A673 (cell line): ENCODE results near the gene NKX1-1. TPM values are rescaled to one million over a fixed set of nuclear protein-coding genes. Genes with fewer than 3 reads are reported as not detected.

Source experiments
- BruUV-seq: library from RNA; stranded (reverse); fragments of 400-500 nt; replicated peaks from 2 replicates; lab custom pipeline; 2021; lab: Mats Ljungman, UMichigan
- CTCF ChIA-PET: fragments of 300-600 bp; sonication (Branson Sonifier 250); formaldehyde crosslinking; loops from one replicate; lab custom pipeline; 2022; ENCODE audit warnings: antibody characterized with exemption; lab: Charles Lee
- POLR2A ChIA-PET: fragments of 300-600 bp; sonication (Branson Sonifier 250); formaldehyde crosslinking; loops from one replicate; lab custom pipeline; 2022; ENCODE audit warnings: antibody characterized with exemption; ENCODE audit not compliant: low non-redundant PET; lab: Charles Lee
- DNase-seq: peaks from one replicate; pipeline ENCODE4 v3.0.0-alpha.2; 2015; ENCODE audit warnings: low spot score
- H3K27ac ChIP-seq: fragments of 200-600 bp; sonication (generic); 2 replicates; pipeline ENCODE4 v1.5.1; 2016; ENCODE audit warnings: mixed run types, low read depth, mild to moderate bottlenecking, mixed read lengths, antibody characterized with exemption, low read length; ENCODE audit not compliant: poor library complexity, severe bottlenecking
- H3K27me3 ChIP-seq: fragments of 200-600 bp; sonication (generic); replicated peaks from 2 replicates; pipeline ENCODE4 v1.6.1; 2017; ENCODE audit warnings: mixed run types, low read depth, mild to moderate bottlenecking, mixed read lengths, antibody characterized with exemption, low read length; ENCODE audit not compliant: insufficient read depth, poor library complexity
- H3K36me3 ChIP-seq: fragments of 200-600 bp; sonication (generic); 2 replicates; pipeline ENCODE4 v1.6.1; 2016; ENCODE audit warnings: mixed run types, mild to moderate bottlenecking, mixed read lengths, antibody characterized with exemption, low read length; ENCODE audit not compliant: insufficient read depth, poor library complexity, severe bottlenecking
- H3K4me1 ChIP-seq: fragments of 200-600 bp; sonication (generic); 2 replicates; pipeline ENCODE4 v1.6.1; 2017; ENCODE audit warnings: mixed run types, mild to moderate bottlenecking, mixed read lengths, antibody characterized with exemption, low read length; ENCODE audit not compliant: insufficient read depth, poor library complexity, severe bottlenecking
- H3K4me3 ChIP-seq: fragments of 200-600 bp; sonication (generic); 2 replicates; pipeline ENCODE4 v1.5.1; 2016; ENCODE audit warnings: low read depth, mixed run types, mild to moderate bottlenecking, mixed read lengths, low read length; ENCODE audit not compliant: poor library complexity, severe bottlenecking
- H3K9me3 ChIP-seq: fragments of 200-600 bp; sonication (generic); 2 replicates; pipeline ENCODE4 v1.6.1; 2016; ENCODE audit warnings: mixed run types, low read depth, mild to moderate bottlenecking, mixed read lengths, antibody characterized with exemption, low read length; ENCODE audit not compliant: poor library complexity, severe bottlenecking
- EZH2 ChIP-seq: fragments of 200-600 bp; sonication (generic); IDR thresholded peaks from 2 replicates; pipeline ENCODE4 v1.6.1; 2017; ENCODE audit warnings: borderline replicate concordance, low read depth, mild to moderate bottlenecking, mixed read lengths, antibody characterized with exemption, low read length; ENCODE audit not compliant: poor library complexity, severe bottlenecking
- intact Hi-C: fragments of 100-400 bp; cut with micrococcal nuclease; formaldehyde crosslinking; loops from one replicate; pipeline ENCODE4 v1.10.0; 2022; ENCODE audit not compliant: unreplicated experiment
- total RNA-seq: library from RNA; stranded (reverse); gene quantifications from 2 replicates; pipeline ENCODE4 v1.2.3, GENCODE V29; 2021
- TF ChIP-seq, protein P1 (sequence below): fragments of 300-800, 200-600 bp; sonication (generic); conservative IDR thresholded peaks from 2 replicates; pipeline ENCODE4 v1.5.1; 2017; ENCODE audit warnings: low read depth, mild to moderate bottlenecking, antibody characterized with exemption, low read length, moderate library complexity, mixed read lengths

NKX1-1 gene
- total RNA-seq, 1 experiment from 2014 or later, result not detected

DNA sequence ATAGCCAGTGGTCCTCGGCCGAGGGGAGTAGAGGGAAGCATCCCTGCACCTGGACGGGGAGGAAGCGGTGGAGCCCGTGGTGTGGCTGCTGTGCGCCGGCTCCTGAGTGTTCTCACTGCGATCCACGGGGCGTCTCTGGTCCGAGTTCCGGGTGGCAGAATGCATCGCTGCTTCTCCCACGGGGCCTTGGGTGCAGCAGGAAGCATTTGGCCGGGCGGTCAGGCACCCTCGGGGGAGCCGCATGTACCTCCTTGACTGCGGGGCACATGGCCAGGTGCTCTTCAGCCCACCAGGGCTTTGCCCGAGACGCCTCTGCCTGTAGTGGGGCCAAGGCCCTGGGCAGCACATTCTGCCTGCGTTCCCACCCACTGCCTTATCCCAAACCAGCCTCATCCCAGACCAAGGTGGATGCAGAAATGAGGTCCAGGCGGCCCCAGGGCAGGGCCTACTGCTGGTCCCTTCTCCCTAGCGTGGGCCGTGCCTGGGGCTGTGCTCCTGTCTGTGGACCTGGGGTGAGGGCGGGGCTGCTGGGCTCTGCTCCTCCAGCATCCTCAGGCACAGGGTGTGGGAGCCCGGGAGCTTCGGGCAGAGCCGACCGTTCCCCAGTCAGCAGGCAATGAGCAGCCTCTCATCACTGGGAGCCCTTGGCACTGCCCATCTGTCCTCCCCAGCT, 27.5 kb downstream of the NKX1-1 start:
- intact Hi-C loops, result no loop called here
- CTCF ChIA-PET, result no interaction called here
- no peak for DNase-seq

DNA sequence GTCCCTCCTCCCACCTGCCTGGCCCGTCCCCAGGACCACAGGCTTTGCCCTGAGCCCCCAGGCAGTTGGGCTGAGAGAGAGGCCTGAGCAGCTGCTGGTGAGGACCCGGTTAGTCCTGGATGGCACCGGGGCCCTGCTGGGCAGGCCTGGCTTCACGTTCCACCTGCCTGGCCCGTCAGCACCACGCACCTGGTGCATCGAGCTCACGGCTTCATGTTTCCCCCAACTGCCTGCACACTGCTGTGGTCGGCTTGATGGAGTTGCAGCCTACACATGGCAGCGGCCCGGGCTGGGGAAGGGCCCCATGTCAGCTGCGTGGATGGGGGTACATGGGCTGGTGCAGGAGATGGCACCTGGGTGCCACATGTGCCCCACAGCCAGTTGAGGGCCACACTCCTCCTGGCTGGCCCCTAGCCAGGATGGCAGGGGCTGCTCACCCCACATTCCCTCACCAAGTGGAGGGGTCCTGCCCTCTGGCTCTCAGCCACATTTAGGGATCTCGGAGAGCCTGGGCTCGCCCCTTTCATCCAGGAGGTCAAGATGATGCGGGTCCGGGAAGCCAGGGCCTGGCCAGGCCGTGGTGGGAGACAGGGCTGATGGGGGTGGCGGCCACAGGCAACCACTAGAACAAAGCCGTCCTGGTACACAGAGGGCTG, 28.5 kb downstream of the NKX1-1 start:
- Histone ChIP-seq H3K27ac (no peak overlapping the region), H3K27me3 (no peaks in the 10 kb centered on the region), H3K36me3 (no peaks in the 10 kb centered on the region), H3K4me1 (no peaks in the 10 kb centered on the region), H3K9me3 (no peaks in the 10 kb centered on the region), H3K4me3 (no peak overlapping the region)
- no peak for DNase-seq
- POLR2A ChIA-PET, result no interaction called here
- no TSS peak for BruUV-seq
- CTCF ChIA-PET, result no interaction called here
- intact Hi-C loops, result no loop called here
- TF ChIP-seq, protein P1, sequence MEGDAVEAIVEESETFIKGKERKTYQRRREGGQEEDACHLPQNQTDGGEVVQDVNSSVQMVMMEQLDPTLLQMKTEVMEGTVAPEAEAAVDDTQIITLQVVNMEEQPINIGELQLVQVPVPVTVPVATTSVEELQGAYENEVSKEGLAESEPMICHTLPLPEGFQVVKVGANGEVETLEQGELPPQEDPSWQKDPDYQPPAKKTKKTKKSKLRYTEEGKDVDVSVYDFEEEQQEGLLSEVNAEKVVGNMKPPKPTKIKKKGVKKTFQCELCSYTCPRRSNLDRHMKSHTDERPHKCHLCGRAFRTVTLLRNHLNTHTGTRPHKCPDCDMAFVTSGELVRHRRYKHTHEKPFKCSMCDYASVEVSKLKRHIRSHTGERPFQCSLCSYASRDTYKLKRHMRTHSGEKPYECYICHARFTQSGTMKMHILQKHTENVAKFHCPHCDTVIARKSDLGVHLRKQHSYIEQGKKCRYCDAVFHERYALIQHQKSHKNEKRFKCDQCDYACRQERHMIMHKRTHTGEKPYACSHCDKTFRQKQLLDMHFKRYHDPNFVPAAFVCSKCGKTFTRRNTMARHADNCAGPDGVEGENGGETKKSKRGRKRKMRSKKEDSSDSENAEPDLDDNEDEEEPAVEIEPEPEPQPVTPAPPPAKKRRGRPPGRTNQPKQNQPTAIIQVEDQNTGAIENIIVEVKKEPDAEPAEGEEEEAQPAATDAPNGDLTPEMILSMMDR, result no peak
- TF ChIP-seq EZH2, result no peak

More for the DNA sequence above, 27.5 kb downstream of the NKX1-1 start:
- TF ChIP-seq EZH2, result no peak
- TF ChIP-seq, protein P1, result no peak
- H3K4me1 ChIP-seq, result no peaks in the 10 kb centered on the region
- BruUV-seq, result no TSS peak
- H3K27ac ChIP-seq, result no peak overlapping the region
- H3K4me3 ChIP-seq, result no peak overlapping the region
- H3K36me3 ChIP-seq, result no peaks in the 10 kb centered on the region
- H3K27me3 ChIP-seq, result no peaks in the 10 kb centered on the region
- no peaks in the 10 kb centered on the region for H3K9me3 ChIP-seq
- POLR2A ChIA-PET, result no interaction called here

DNA sequence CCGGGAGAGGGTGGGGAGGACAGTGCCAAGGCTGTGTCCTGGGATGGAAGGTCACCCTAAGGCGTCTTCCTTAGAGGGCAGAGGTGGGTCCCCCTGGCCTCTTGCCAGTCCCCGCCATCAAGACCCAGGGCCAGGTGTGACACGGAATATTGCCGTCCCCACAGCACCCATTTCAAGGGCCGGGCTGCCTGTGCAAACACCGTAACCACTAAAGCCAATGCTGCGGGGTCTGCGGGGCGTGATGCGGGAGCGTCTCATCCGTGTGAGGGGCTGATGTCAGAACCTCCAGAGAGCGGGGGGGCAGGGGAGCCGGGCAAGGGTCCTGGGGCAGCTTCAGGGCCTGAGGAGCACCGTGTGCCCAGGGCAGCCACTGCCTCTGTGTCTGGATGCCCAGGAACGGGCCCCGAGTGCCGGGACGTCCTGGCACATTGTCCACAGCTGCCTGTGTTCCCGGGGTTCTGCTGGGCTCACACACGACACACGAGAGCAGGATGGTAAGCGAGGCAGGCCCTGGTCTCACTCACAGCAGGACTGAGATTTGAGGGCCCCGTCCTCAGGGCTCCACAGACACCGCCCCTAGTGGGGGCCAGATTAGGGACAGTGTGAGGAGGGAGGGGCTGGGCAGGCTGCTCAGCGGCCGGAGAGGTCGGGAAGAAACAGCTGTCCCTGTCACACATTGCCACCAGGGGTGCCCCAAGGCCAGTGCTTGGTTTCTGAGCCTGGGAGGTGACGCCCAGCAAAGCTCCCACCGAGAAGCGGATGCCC, 29.2 kb downstream of the NKX1-1 start:
- H3K36me3 ChIP-seq, result no peaks in the 10 kb centered on the region
- no peak overlapping the region for H3K4me3 ChIP-seq
- H3K4me1 ChIP-seq, result no peaks in the 10 kb centered on the region
- no peaks in the 10 kb centered on the region for H3K27me3 ChIP-seq
- ChIA-PET CTCF (no interaction called here), POLR2A (no interaction called here)
- intact Hi-C loops, result no loop called here
- no peak for DNase-seq
- no peak overlapping the region for H3K27ac ChIP-seq
- no peaks in the 10 kb centered on the region for H3K9me3 ChIP-seq
- TF ChIP-seq, protein P1, result no peak
- BruUV-seq, result no TSS peak
